Stimulated activated memory B cell treated with anti-CD40 and anti-IgM and Interleukin-4, amounts not matched to agents 10 μg/mL and 1 μg/mL and 100 μg/mL, for 72 hours (primary cell): ENCODE data around the gene DBN1.

Experiments
- ATAC-seq: fragments of 150-1000 bp; cut with Tn5 transposase; 2 replicates; pipeline ENCODE4 v1.10.0; 2021
- H3K27ac Mint-ChIP-seq: one replicate; pipeline ENCODE4 v1.8.0; 2022; ENCODE audit warnings: mild to moderate bottlenecking, mixed read lengths
- H3K27me3 Mint-ChIP-seq: one replicate; pipeline ENCODE4 v1.8.0; 2022; ENCODE audit warnings: mixed read lengths
- H3K36me3 Mint-ChIP-seq: one replicate; pipeline ENCODE4 v1.8.0; 2022; ENCODE audit warnings: mixed read lengths
- H3K4me1 Mint-ChIP-seq: one replicate; pipeline ENCODE4 v1.8.0; 2022; ENCODE audit warnings: mixed read lengths
- H3K4me3 Mint-ChIP-seq: one replicate; pipeline ENCODE4 v1.8.0; 2022; ENCODE audit warnings: mild to moderate bottlenecking, moderate library complexity, mixed read lengths
- H3K9me3 Mint-ChIP-seq: one replicate; pipeline ENCODE4 v1.8.0; 2022; ENCODE audit warnings: mixed read lengths

DBN1 gene

DNA sequence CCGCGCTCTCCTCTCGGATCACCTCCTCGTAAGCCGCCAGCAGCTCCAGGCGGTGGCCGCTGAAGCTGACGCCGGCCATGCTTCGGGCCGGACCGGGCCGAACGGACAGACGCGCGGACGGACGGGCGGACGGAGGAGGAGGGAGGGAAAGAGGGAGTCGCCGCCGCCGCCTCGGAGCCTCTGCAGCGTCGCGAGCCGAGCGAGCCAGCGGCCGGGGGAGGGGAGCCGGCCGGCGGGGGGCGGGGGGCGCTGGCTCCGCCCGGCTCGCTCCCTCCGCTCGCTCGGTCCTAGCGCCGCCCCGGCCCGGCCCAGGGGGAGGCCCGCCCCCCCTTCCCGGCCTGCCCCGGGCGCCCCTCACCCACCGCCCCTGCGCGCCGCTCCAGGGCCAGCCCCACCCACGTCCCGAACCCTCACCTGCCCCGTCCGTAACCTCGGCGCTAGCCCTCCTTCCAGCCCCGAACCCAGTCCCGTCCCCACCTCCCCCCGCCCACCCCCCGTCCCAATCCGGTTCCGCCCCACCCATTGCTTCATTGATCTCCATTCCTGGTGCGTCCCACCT, at the start of gene DBN1:
Gene DBN1, minus strand, starts transcription at position 192 of the 559 bp plus-strand sequence. Its CDS starts 113 bp downstream, at position 79.
- Mint-ChIP-seq H3K9me3 (no peaks in the 10 kb centered on the region), H3K4me1 (peaks cover 32% of the 10 kb centered on the region), H3K27ac (peak within 1 kb of the TSS; percentile 18), H3K36me3 (no peaks in the 10 kb centered on the region), H3K4me3 (peak within 1 kb of the TSS; percentile 73), H3K27me3 (peaks cover 32% of the 10 kb centered on the region)
- ATAC-seq = peak; percentile 20

DNA sequence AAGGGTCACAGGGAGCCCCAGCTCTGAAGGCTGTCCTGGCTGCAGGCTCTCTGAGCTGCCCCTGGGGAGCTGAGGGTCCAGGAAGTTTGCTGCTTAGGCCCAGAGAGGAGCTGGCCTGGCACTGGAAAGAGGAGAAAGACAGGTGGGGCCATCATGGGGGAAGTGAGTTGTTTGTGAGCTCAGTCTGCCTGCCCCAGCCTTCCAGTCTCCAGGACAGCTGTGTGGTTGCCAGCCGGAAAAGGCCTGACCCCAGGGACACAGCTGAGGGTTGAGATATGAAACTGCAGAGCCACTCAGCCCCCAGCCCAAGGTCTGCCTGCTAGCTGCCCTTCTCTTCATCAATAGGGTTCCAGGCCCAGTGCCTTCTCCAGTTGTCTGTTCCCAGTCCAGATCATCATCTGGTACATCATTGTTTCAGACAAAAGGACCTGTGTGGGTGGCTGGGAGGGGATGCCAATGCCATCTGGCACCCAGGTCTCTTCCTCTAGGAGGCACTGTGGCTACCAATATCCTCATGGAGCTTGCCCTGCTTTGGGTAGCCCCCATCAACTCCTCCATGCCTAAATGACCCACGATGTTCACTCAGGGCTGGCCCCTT, 47.6 kb upstream of the DBN1 start:
- Mint-ChIP-seq H3K4me3 (no peak overlapping the region), H3K27me3 (no peaks in the 10 kb centered on the region), H3K36me3 (peaks cover 27% of the 10 kb centered on the region), H3K27ac (peak overlapping the region; percentile 82), H3K4me1 (peaks cover 40% of the 10 kb centered on the region), H3K9me3 (no peaks in the 10 kb centered on the region)
- no peak for ATAC-seq

- no peak for ATAC-seq
- H3K36me3 Mint-ChIP-seq = peaks cover 27% of the 10 kb centered on the region
- no peaks in the 10 kb centered on the region for H3K9me3 Mint-ChIP-seq
- H3K27me3 Mint-ChIP-seq = no peaks in the 10 kb centered on the region
- peaks cover 48% of the 10 kb centered on the region for H3K4me1 Mint-ChIP-seq
- H3K27ac Mint-ChIP-seq = peak overlapping the region; percentile 82
- no peak overlapping the region for H3K4me3 Mint-ChIP-seq
Measured at GRCh38 chr5:177520271-177520670, 46.8 kb upstream of the DBN1 start.

DNA sequence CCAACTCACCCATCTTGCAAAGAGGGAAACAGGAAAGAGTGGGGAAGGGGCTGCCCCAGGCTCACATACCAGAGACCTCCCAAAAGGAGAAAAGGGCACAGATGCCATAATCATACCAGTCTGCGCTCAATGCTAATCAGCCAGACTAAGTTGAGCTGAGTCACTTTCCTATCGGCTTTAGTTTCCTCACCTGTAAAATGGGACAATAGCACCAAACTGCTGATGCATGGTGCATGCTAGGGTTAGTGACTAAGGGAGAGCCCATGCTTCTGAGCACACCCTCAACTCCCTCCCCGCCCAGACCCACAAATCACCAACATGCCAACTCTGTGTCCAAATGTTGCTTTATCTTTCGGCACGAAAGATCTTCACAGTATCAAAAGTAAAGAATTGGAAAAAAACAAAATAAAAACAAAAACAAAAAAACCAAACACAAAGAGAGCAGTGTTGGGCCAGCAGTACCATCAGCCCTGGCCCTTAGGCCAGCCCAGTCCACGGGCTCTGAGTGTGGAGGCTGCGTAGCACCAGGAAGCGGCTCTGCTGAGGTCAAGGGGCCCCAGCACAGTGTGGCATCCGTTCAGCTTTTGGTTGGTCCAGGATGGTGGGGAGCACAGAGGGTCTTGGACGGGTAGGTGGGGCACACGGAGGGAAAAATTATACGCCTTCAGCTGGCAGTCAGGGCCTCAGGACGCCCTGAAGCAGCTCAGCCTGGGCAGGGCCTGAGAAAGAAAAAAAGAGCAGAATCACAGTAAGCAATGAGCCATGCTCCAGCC, 46.2 kb upstream of the DBN1 start:
- Mint-ChIP-seq H3K4me3 (no peak overlapping the region), H3K36me3 (peaks cover 27% of the 10 kb centered on the region), H3K4me1 (peaks cover 51% of the 10 kb centered on the region), H3K9me3 (no peaks in the 10 kb centered on the region), H3K27ac (peak overlapping the region; percentile 82), H3K27me3 (no peaks in the 10 kb centered on the region)
- ATAC-seq = no peak

- Mint-ChIP-seq H3K4me1 (peaks cover 59% of the 10 kb centered on the region), H3K4me3 (peak within 1 kb of the TSS; percentile 87), H3K36me3 (peaks cover 48% of the 10 kb centered on the region), H3K27me3 (no peaks in the 10 kb centered on the region), H3K27ac (peak within 1 kb of the TSS; percentile 80), H3K9me3 (no peaks in the 10 kb centered on the region)
- ATAC-seq = peak; percentile 93
Measured at GRCh38 chr5:177516601-177517568, 43.5 kb upstream of the DBN1 start, which contains the start of gene DDX41. Gene DDX41, minus strand, starts transcription at chr5:177516961. Its CDS starts 16 bp downstream, at chr5:177516945.

DNA sequence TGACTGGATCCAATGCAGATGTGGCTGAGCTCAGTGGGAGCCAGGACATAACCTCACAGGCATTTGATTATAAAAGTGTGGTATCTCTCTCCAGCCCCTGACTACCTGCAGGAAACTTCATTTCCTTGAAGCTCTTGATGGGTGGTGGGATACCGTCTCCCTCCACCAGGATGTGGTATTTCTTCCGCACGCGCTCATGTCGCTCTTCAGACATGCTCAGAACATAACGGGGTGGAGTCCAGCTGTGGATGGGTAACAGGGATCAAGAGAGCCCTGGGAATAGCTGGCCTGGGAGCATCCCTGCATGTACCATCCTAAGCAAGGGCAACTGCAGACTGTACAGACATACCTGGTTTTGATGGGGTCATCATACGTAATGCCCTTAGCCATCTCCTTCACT, 42.1 kb upstream of the DBN1 start:
- ATAC-seq = no peak
- no peaks in the 10 kb centered on the region for H3K27me3 Mint-ChIP-seq
- no peaks in the 10 kb centered on the region for H3K9me3 Mint-ChIP-seq
- H3K4me3 Mint-ChIP-seq = peak overlapping the region; percentile 87
- peaks cover 57% of the 10 kb centered on the region for H3K4me1 Mint-ChIP-seq
- peak overlapping the region; percentile 80 for H3K27ac Mint-ChIP-seq
- H3K36me3 Mint-ChIP-seq = peaks cover 48% of the 10 kb centered on the region

- Mint-ChIP-seq H3K36me3 (peaks cover 45% of the 10 kb centered on the region), H3K9me3 (no peaks in the 10 kb centered on the region), H3K4me1 (peaks cover 57% of the 10 kb centered on the region), H3K4me3 (no peak overlapping the region), H3K27me3 (no peaks in the 10 kb centered on the region), H3K27ac (no peak overlapping the region)
- no peak for ATAC-seq
Measured at GRCh38 chr5:177514541-177514940, 41.1 kb upstream of the DBN1 start.

- ATAC-seq = no peak
- Mint-ChIP-seq H3K9me3 (no peaks in the 10 kb centered on the region), H3K27ac (no peak overlapping the region)
Measured at GRCh38 chr5:177513500-177513899, 40.1 kb upstream of the DBN1 start.

DNA sequence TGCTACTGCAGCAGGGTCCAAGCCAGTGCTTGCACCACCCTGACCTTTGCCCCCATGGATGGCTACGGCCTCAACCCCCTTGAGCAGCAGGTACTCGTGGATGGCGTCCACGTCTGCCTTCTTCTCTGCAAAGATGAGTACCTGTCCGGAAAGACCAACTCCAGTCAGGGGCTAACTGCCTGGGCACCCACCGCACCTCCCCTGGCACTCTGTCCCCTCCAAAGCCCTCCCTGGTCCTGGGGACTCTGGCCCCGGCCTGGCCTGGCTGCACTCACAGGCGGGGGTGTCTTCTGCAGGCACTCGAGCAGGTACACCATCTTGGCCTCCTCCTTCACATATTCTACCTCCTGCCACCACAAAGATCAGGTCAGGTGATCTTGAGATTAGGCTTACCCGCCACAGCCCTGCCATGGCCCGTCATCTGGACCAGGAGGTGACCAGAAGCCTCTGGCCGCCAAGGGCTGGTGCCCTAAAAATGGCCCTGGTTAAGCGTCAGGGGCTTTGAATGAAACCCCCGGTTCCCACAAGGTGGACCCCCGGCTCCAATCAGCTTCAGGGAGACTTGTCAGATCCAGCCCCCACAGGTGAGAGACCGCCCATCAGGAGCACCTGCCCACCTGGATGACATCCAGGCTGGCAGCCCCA, 39.4 kb upstream of the DBN1 start:
- Mint-ChIP-seq H3K9me3 (no peaks in the 10 kb centered on the region), H3K27me3 (no peaks in the 10 kb centered on the region), H3K4me3 (no peak overlapping the region), H3K27ac (no peak overlapping the region), H3K36me3 (peaks cover 52% of the 10 kb centered on the region), H3K4me1 (peaks cover 68% of the 10 kb centered on the region)
- no peak for ATAC-seq

More at GRCh38 chr5:177513500-177513899, 40.1 kb upstream of the DBN1 start:
- no peaks in the 10 kb centered on the region for H3K27me3 Mint-ChIP-seq
- peaks cover 49% of the 10 kb centered on the region for H3K36me3 Mint-ChIP-seq
- no peak overlapping the region for H3K4me3 Mint-ChIP-seq
- peaks cover 62% of the 10 kb centered on the region for H3K4me1 Mint-ChIP-seq

DNA sequence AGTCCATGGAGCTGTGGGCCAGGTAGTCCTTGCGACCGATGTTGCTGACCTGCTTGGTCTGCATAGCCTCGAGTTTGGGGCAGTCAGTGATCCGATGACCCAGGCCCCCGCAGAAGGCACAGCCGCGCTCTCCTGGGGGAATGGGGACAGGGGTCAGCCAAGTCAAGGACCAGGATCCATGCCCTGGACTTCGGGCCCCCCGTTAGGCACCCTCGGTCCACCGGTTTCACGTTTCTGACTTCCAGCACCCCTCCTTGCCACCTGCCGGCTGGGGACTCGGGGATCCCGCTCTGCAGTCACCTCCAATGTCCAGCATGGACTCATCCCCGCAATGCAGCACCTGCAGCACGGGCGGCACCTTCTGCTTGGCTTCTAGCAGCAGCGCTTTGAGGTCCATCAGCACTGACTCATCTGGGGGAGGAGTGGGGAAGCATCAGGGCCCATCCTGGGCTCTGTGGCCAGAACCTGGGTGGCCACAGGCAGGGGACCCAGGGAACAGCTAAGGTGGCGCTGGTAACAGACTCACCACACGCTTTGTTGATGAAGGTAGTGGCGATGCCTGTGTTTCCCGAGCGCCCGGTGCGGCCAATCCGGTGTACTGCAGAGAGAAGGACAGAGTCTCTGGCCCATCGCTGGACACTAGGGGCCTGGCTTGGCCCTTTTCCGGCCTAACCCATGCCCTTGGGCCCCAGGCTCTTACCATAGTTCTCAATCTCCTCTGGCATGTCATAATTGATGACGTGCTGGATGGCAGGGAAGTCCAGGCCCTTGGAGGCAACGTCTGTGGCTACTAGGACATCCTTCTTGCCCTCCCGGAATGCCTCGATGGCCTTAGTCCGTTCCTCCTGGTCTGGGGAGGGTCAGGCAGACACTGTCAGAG, 38.6 kb upstream of the DBN1 start:
- H3K27me3 Mint-ChIP-seq = no peaks in the 10 kb centered on the region
- H3K36me3 Mint-ChIP-seq = peaks cover 60% of the 10 kb centered on the region
- no peak overlapping the region for H3K4me3 Mint-ChIP-seq

DNA sequence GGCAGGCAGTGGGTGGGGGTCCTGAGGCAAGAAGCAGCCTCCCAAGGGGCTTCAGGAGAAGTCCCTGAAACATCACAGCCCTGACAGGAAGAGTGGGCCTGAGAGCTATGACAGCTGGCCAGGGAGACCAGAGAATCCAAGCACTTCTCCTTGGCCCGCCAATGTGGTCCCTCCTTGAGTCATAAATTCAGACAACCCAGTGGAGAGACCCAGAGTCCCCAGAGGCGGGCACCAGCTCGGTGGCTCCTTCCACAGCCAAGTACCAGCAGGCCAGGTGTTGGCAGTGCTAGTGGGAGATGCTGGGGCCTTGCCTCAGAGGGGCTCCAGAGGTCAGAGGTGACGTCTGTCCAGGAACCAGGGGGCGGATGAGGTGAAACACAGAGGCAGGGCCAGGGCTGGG, 37.7 kb upstream of the DBN1 start:
- H3K4me1 Mint-ChIP-seq = peaks cover 70% of the 10 kb centered on the region
- H3K9me3 Mint-ChIP-seq = no peaks in the 10 kb centered on the region
- peak overlapping the region; percentile 94 for H3K4me3 Mint-ChIP-seq
- H3K27me3 Mint-ChIP-seq = no peaks in the 10 kb centered on the region
- peaks cover 58% of the 10 kb centered on the region for H3K36me3 Mint-ChIP-seq
- no peak for ATAC-seq
- H3K27ac Mint-ChIP-seq = peak overlapping the region; percentile 95

More for the DNA sequence above, 38.6 kb upstream of the DBN1 start:
- no peak for ATAC-seq
- Mint-ChIP-seq H3K9me3 (no peaks in the 10 kb centered on the region), H3K27ac (peak overlapping the region; percentile 95), H3K4me1 (peaks cover 75% of the 10 kb centered on the region)

GRCh38 chr5:177510567-177511053, 37.2 kb upstream of the DBN1 start:
- Mint-ChIP-seq H3K4me3 (peak overlapping the region; percentile 94), H3K27ac (peak overlapping the region; percentile 95), H3K4me1 (peaks cover 65% of the 10 kb centered on the region), H3K36me3 (peaks cover 58% of the 10 kb centered on the region), H3K27me3 (no peaks in the 10 kb centered on the region), H3K9me3 (no peaks in the 10 kb centered on the region)
- ATAC-seq = peak; percentile 78

- Mint-ChIP-seq H3K36me3 (peaks cover 64% of the 10 kb centered on the region), H3K27ac (peak overlapping the region; percentile 95)
Measured at GRCh38 chr5:177509991-177510566, 36.6 kb upstream of the DBN1 start.

More at GRCh38 chr5:177509991-177510566, 36.6 kb upstream of the DBN1 start:
- peak; percentile 75 for ATAC-seq
- no peaks in the 10 kb centered on the region for H3K27me3 Mint-ChIP-seq
- peak overlapping the region; percentile 94 for H3K4me3 Mint-ChIP-seq
- no peaks in the 10 kb centered on the region for H3K9me3 Mint-ChIP-seq
- H3K4me1 Mint-ChIP-seq = peaks cover 65% of the 10 kb centered on the region
